HL-60 (cell line): ENCODE data around the gene DLEC1.

Experiments
- DNase-seq, 2 experiments: peaks; one replicate each; pipeline ENCODE4 v3.0.0-alpha.2; 2010 to 2020; ENCODE audit warnings: low read depth in 1 of 2, low spot score in 1 of 2
- H3K27ac ChIP-seq: fragments of 250-450 bp; sonication (Bioruptor Pico); replicated peaks from 2 replicates; pipeline ENCODE4 v1.5.1; 2020; ENCODE audit warnings: mild to moderate bottlenecking, moderate library complexity
- H3K27me3 ChIP-seq: fragments of 250-450 bp; sonication (Bioruptor Pico); 2 replicates; pipeline ENCODE4 v1.5.1; 2021; ENCODE audit warnings: mild to moderate bottlenecking, moderate library complexity; ENCODE audit not compliant: insufficient read depth, poor library complexity, severe bottlenecking
- H3K4me3 ChIP-seq: replicated peaks from 2 replicates; pipeline ENCODE4 v1.5.1; 2011; ENCODE audit warnings: mild to moderate bottlenecking, control low read depth, low read length; ENCODE audit not compliant: insufficient read depth
- CTCF ChIP-seq: IDR thresholded peaks from one replicate; pipeline ENCODE4 v1.5.1; 2011; ENCODE audit warnings: low read length, control low read depth, inconsistent platforms; ENCODE audit not compliant: insufficient read depth
- GABPA ChIP-seq: IDR thresholded peaks from 2 replicates; pipeline ENCODE4 v1.6.1; 2012; ENCODE audit warnings: low read depth
- POLR2AphosphoS5 ChIP-seq: IDR thresholded peaks from 2 replicates; pipeline ENCODE4 v1.6.1; 2012; ENCODE audit warnings: low read depth
- REST ChIP-seq: IDR thresholded peaks from 2 replicates; pipeline ENCODE4 v1.6.1; 2012; ENCODE audit warnings: low read depth; ENCODE audit not compliant: insufficient replicate concordance
- SPI1 ChIP-seq: IDR thresholded peaks from 2 replicates; pipeline ENCODE4 v1.6.1; 2012; ENCODE audit warnings: low read depth, mild to moderate bottlenecking, borderline replicate concordance

DLEC1 gene

GRCh38 chr3:38165722-38166387 lies 126.8 kb downstream of the DLEC1 start:
- H3K27me3 ChIP-seq, result no peaks in the 10 kb centered on the region
- TF ChIP-seq REST (no peak), GABPA (no peak), POLR2AphosphoS5 (no peak), SPI1 (no peak), CTCF (no peak)
- peak in 1 of 2 experiments; percentile 52 for DNase-seq
- peak overlapping the region; percentile 94 for H3K4me3 ChIP-seq
- peak overlapping the region; percentile 100 for H3K27ac ChIP-seq

- DNase-seq, result no peak
- no peak for TF ChIP-seq SPI1
- no peak for TF ChIP-seq GABPA
- no peak overlapping the region for H3K4me3 ChIP-seq
- no peak overlapping the region for H3K27ac ChIP-seq
- H3K27me3 ChIP-seq, result no peaks in the 10 kb centered on the region
These were observed 128.6 kb downstream of the DLEC1 start for GRCh38 chr3:38167591-38167990.

- no peaks in the 10 kb centered on the region for H3K27me3 ChIP-seq
- no peak for DNase-seq
- H3K4me3 ChIP-seq, result no peak overlapping the region
- H3K27ac ChIP-seq, result no peak overlapping the region
- TF ChIP-seq CTCF, result no peak
- no peak for TF ChIP-seq SPI1
- no peak for TF ChIP-seq GABPA
- no peak for TF ChIP-seq POLR2AphosphoS5
- no peak for TF ChIP-seq REST
These were observed 129.4 kb downstream of the DLEC1 start for GRCh38 chr3:38168151-38169026.

GRCh38 chr3:38169027-38169317 lies 130.0 kb downstream of the DLEC1 start:
- no peaks in the 10 kb centered on the region for H3K27me3 ChIP-seq
- no peak overlapping the region for H3K4me3 ChIP-seq
- TF ChIP-seq POLR2AphosphoS5 (no peak), REST (no peak), SPI1 (no peak), GABPA (no peak), CTCF (no peak)
- no peak overlapping the region for H3K27ac ChIP-seq
- DNase-seq, result no peak
